Activated T-helper 17 cell treated with anti-CD3 and anti-CD28 coated beads, Interleukin-2, amount 50 U/mL, for 72 hours (primary cell): ENCODE results near the gene PNKD. TPM values are rescaled to one million over a fixed set of nuclear protein-coding genes. Genes with fewer than 3 reads are reported as not detected.

Source experiments
- ATAC-seq: fragments of 150-1000 bp; cut with Tn5 transposase; replicated peaks from 2 replicates; pipeline ENCODE4 v1.10.0; 2021; ENCODE audit warnings: mild to moderate bottlenecking, moderate library complexity
- H3K27ac Mint-ChIP-seq: one replicate; pipeline ENCODE4 v1.8.0; 2022; ENCODE audit warnings: mixed read lengths
- H3K27me3 Mint-ChIP-seq: one replicate; pipeline ENCODE4 v1.8.0; 2022; ENCODE audit warnings: mixed read lengths
- H3K36me3 Mint-ChIP-seq: one replicate; pipeline ENCODE4 v1.8.0; 2022; ENCODE audit warnings: low read depth, mild to moderate bottlenecking, mixed read lengths
- H3K4me1 Mint-ChIP-seq: one replicate; pipeline ENCODE4 v1.8.0; 2022; ENCODE audit warnings: mixed read lengths
- H3K4me3 Mint-ChIP-seq: one replicate; pipeline ENCODE4 v1.8.0; 2022; ENCODE audit warnings: mild to moderate bottlenecking, mixed read lengths
- H3K9me3 Mint-ChIP-seq: one replicate; pipeline ENCODE4 v1.8.0; 2022; ENCODE audit warnings: mixed read lengths
- total RNA-seq, 2 donors: library from RNA; stranded (reverse); gene quantifications; one replicate each; pipeline ENCODE4 v1.2.3, GENCODE V29; 2022

The PNKD gene, protein sequence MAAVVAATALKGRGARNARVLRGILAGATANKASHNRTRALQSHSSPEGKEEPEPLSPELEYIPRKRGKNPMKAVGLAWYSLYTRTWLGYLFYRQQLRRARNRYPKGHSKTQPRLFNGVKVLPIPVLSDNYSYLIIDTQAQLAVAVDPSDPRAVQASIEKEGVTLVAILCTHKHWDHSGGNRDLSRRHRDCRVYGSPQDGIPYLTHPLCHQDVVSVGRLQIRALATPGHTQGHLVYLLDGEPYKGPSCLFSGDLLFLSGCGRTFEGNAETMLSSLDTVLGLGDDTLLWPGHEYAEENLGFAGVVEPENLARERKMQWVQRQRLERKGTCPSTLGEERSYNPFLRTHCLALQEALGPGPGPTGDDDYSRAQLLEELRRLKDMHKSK
- total RNA-seq = 10 to 100 TPM; 21.1 to 30.9 TPM

GRCh38 chr2:218269900-218270720 is at the start of gene PNKD, which contains the start of gene AAMP:
PNKD (plus strand) TSS chr2:218270519; CDS start chr2:218270536, 17 bp downstream.
AAMP (minus strand) TSS chr2:218270137; CDS start chr2:218270086, 51 bp downstream.
- H3K27me3 Mint-ChIP-seq = no peaks in the 10 kb centered on the region
- H3K9me3 Mint-ChIP-seq = no peaks in the 10 kb centered on the region
- peak; percentile 93 for ATAC-seq
- H3K27ac Mint-ChIP-seq = peak within 1 kb of the TSS; percentile 97
- H3K4me3 Mint-ChIP-seq = peak within 1 kb of the TSS; percentile 99
- peaks cover 71% of the 10 kb centered on the region for H3K36me3 Mint-ChIP-seq
- H3K4me1 Mint-ChIP-seq = peaks cover 25% of the 10 kb centered on the region

GRCh38 chr2:218221000-218221399 is 49.3 kb upstream of the PNKD start:
- Mint-ChIP-seq H3K27ac (peak overlapping the region; percentile 93), H3K4me1 (peaks cover 55% of the 10 kb centered on the region), H3K27me3 (no peaks in the 10 kb centered on the region), H3K9me3 (no peaks in the 10 kb centered on the region), H3K36me3 (peaks cover 95% of the 10 kb centered on the region), H3K4me3 (peak overlapping the region; percentile 91)
- ATAC-seq = no peak

GRCh38 chr2:218223046-218223445 is 47.3 kb upstream of the PNKD start:
- peaks cover 63% of the 10 kb centered on the region for H3K4me1 Mint-ChIP-seq

GRCh38 chr2:218224186-218224585 is 46.1 kb upstream of the PNKD start:
- Mint-ChIP-seq H3K36me3 (peaks cover 100% of the 10 kb centered on the region), H3K27me3 (no peaks in the 10 kb centered on the region), H3K4me3 (peak overlapping the region; percentile 91), H3K4me1 (peaks cover 71% of the 10 kb centered on the region), H3K9me3 (no peaks in the 10 kb centered on the region), H3K27ac (peak overlapping the region; percentile 93)
- ATAC-seq = no peak

More at GRCh38 chr2:218223046-218223445, 47.3 kb upstream of the PNKD start:
- Mint-ChIP-seq H3K9me3 (no peaks in the 10 kb centered on the region), H3K27ac (peak overlapping the region; percentile 93), H3K36me3 (peaks cover 100% of the 10 kb centered on the region), H3K4me3 (peak overlapping the region; percentile 91), H3K27me3 (no peaks in the 10 kb centered on the region)
- ATAC-seq = peak; percentile 61

GRCh38 chr2:218226903-218227302 is 43.4 kb upstream of the PNKD start:
- peak overlapping the region; percentile 55 for H3K4me3 Mint-ChIP-seq
- peaks cover 67% of the 10 kb centered on the region for H3K4me1 Mint-ChIP-seq
- H3K27me3 Mint-ChIP-seq = no peaks in the 10 kb centered on the region

GRCh38 chr2:218228366-218229090 is 41.8 kb upstream of the PNKD start:
- Mint-ChIP-seq H3K27me3 (no peaks in the 10 kb centered on the region), H3K27ac (peak overlapping the region; percentile 80), H3K36me3 (peaks cover 100% of the 10 kb centered on the region), H3K4me3 (peak overlapping the region; percentile 72), H3K4me1 (peaks cover 61% of the 10 kb centered on the region), H3K9me3 (no peaks in the 10 kb centered on the region)
- ATAC-seq = no peak

More at GRCh38 chr2:218226903-218227302, 43.4 kb upstream of the PNKD start:
- Mint-ChIP-seq H3K27ac (peak overlapping the region; percentile 58), H3K9me3 (no peaks in the 10 kb centered on the region), H3K36me3 (peaks cover 100% of the 10 kb centered on the region)
- no peak for ATAC-seq

- H3K9me3 Mint-ChIP-seq = no peaks in the 10 kb centered on the region
- H3K4me3 Mint-ChIP-seq = peak overlapping the region; percentile 72
- H3K4me1 Mint-ChIP-seq = peaks cover 57% of the 10 kb centered on the region
- peak; percentile 90 for ATAC-seq
- H3K27me3 Mint-ChIP-seq = no peaks in the 10 kb centered on the region
- H3K27ac Mint-ChIP-seq = peak overlapping the region; percentile 80
- peaks cover 100% of the 10 kb centered on the region for H3K36me3 Mint-ChIP-seq
Measured at GRCh38 chr2:218229239-218229638, 41.1 kb upstream of the PNKD start.

DNA sequence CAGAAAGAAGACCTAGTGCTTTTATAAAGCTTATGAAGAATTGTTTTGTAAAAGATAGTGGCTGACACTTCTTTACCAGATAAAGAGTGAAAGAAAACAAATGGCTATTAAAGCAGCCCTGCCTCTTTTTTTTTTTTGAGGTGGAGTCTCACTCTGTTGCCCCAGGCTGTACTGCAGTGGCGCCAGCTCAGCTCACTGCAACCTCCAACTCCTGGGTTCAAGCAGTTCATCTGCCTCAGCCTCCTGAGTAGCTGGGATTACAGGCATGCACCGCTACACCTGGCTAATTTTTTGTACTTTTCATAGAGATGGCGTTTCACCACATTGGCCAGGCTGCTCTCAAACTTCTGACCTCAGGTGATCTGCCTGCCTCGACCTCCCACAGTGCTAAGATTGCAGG is 40.5 kb upstream of the PNKD start:
- Mint-ChIP-seq H3K9me3 (no peaks in the 10 kb centered on the region), H3K4me3 (peak overlapping the region; percentile 73), H3K4me1 (peaks cover 51% of the 10 kb centered on the region), H3K27me3 (no peaks in the 10 kb centered on the region), H3K27ac (peak overlapping the region; percentile 77), H3K36me3 (peaks cover 100% of the 10 kb centered on the region)
- ATAC-seq = peak; percentile 28

DNA sequence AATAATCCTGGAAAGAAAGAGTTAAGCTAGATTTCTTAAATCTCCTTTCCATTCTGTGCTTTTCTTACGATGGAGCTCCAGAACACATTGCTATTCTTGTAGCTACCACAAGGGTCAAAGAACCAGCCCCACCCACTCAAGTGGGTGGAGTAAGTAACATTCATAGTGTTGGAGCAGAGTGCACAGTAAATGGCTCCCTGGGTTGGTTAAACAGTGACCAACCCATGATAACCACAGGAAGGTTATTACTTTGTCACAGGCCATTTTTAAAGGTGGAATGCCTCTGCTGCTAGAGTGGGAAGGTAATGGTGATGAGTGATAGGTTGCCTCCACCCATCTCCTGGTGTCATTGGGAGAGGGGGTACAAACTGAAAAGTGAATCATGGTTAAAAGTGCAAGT is 39.4 kb upstream of the PNKD start:
- Mint-ChIP-seq H3K9me3 (no peaks in the 10 kb centered on the region), H3K27ac (peak overlapping the region; percentile 77), H3K4me3 (peak overlapping the region; percentile 73), H3K27me3 (no peaks in the 10 kb centered on the region), H3K4me1 (peaks cover 41% of the 10 kb centered on the region), H3K36me3 (peaks cover 100% of the 10 kb centered on the region)
- ATAC-seq = peak; percentile 78

GRCh38 chr2:218233543-218233942 is 36.8 kb upstream of the PNKD start:
- Mint-ChIP-seq H3K9me3 (no peaks in the 10 kb centered on the region), H3K27ac (peak overlapping the region; percentile 71), H3K36me3 (peaks cover 100% of the 10 kb centered on the region), H3K4me3 (no peak overlapping the region), H3K27me3 (no peaks in the 10 kb centered on the region), H3K4me1 (peaks cover 25% of the 10 kb centered on the region)
- no peak for ATAC-seq

DNA sequence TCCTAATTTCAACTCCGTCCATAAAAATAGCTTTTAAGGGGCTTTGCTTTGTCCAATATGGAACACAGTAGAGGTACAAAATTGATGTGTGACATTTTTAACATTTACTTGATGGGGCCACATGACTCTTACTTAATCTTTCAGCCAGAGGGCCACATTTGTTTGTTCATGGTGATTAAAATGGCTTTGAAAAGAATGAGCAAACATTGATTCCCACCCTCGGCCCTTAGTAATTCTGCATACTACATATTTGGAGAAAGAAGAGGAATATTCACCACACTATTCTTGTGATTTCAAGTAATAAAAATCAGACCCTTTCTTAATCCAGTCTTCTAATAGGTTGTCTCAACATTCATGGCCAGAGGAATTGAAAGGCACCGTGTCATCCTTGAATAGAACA is 35.8 kb upstream of the PNKD start:
- H3K36me3 Mint-ChIP-seq = peaks cover 100% of the 10 kb centered on the region
- H3K27me3 Mint-ChIP-seq = no peaks in the 10 kb centered on the region
- no peak for ATAC-seq
- H3K4me1 Mint-ChIP-seq = peaks cover 17% of the 10 kb centered on the region
- H3K4me3 Mint-ChIP-seq = no peak overlapping the region
- no peaks in the 10 kb centered on the region for H3K9me3 Mint-ChIP-seq
- H3K27ac Mint-ChIP-seq = peak overlapping the region; percentile 71

DNA sequence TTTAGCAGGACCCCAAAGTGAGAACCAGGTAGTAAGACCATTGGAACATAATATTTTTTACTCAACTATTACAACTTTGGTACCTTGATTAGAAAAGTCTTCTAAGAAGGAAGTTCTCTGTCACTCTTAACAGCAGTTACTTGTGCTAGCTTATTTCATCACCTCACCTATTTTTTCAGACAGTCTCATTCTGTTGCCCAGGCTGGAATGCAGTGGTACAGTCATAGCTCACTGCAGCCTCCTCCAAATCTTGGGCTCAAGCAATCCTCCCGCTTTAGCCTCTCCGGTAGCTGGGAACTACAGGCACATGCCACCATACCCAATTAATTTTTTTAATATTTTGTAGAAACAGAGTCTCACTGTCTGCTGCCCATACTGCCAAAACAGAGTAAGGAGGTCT is 35.3 kb upstream of the PNKD start:
- Mint-ChIP-seq H3K9me3 (no peaks in the 10 kb centered on the region), H3K4me3 (no peak overlapping the region), H3K36me3 (peaks cover 100% of the 10 kb centered on the region), H3K27me3 (no peaks in the 10 kb centered on the region), H3K4me1 (peaks cover 17% of the 10 kb centered on the region), H3K27ac (no peak overlapping the region)
- no peak for ATAC-seq

GRCh38 chr2:218236829-218237228 is 33.5 kb upstream of the PNKD start:
- Mint-ChIP-seq H3K27me3 (no peaks in the 10 kb centered on the region), H3K4me1 (peaks cover 5% of the 10 kb centered on the region), H3K36me3 (peaks cover 100% of the 10 kb centered on the region), H3K9me3 (no peaks in the 10 kb centered on the region), H3K4me3 (no peak overlapping the region), H3K27ac (no peak overlapping the region)
- ATAC-seq = no peak

DNA sequence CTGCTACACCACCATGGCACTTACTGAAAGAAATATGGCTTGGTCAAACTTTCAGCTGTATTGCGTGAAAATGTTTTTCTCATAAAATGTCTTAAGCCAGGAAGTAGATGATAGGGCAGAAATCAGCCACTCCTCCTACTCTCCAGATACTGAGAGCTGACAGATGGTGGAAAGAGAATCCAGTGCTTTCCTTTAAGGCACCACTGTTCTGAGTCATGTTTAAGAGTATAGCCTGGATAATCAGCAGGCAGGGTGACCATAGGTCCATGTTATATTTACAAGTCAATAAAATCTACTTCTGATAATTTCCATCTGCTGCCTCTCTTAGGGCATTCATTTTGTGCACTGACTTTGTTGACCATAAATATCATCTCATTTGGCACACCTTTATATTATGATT is 31.4 kb upstream of the PNKD start:
- ATAC-seq = no peak
- Mint-ChIP-seq H3K9me3 (no peaks in the 10 kb centered on the region), H3K27ac (no peak overlapping the region), H3K4me1 (peaks cover 5% of the 10 kb centered on the region), H3K27me3 (no peaks in the 10 kb centered on the region), H3K36me3 (peaks cover 100% of the 10 kb centered on the region), H3K4me3 (no peak overlapping the region)
